Caco-2 (cell line): ENCODE measurements around the gene GNPTAB. TPM values are rescaled to one million over a fixed set of nuclear protein-coding genes. Genes with fewer than 3 reads are reported as not detected.
"Not testable (repeated sequence)": the region's sequence is repeated elsewhere in the genome, so short reads cannot be mapped to it uniquely, and the experiment has no call there.

Experiments
- BruUV-seq: library from RNA; stranded (reverse); fragments of 400-500 nt; replicated peaks from 2 replicates; lab custom pipeline; 2021; lab: Mats Ljungman, UMichigan
- CTCF ChIA-PET: fragments of 300-600 bp; sonication (Branson Sonifier 250); formaldehyde crosslinking; loops from one replicate; lab custom pipeline; 2022; ENCODE audit warnings: antibody characterized with exemption; lab: Charles Lee
- POLR2A ChIA-PET: fragments of 300-600 bp; sonication (Branson Sonifier 250); formaldehyde crosslinking; loops from one replicate; lab custom pipeline; 2022; ENCODE audit warnings: antibody characterized with exemption; lab: Charles Lee
- DNase-seq, 2 experiments: peaks; one replicate each; pipeline versions ENCODE4 v3.0.0 to v3.0.0-alpha.2; 2020 to 2022
- H3K27me3 ChIP-seq: replicated peaks from 2 replicates; pipeline ENCODE4 v1.6.0; 2011; ENCODE audit warnings: low read length; ENCODE audit not compliant: control insufficient read depth, insufficient read depth
- H3K36me3 ChIP-seq: 2 replicates; pipeline ENCODE4 v1.5.1; 2011; ENCODE audit warnings: low read length; ENCODE audit not compliant: control insufficient read depth, insufficient read depth
- H3K4me1 ChIP-seq: fragments of 250-450 bp; sonication (Bioruptor Pico); 2 replicates; pipeline ENCODE4 v1.5.1; 2020; ENCODE audit warnings: mild to moderate bottlenecking
- H3K4me3 ChIP-seq: 2 replicates; pipeline ENCODE4 v1.5.1; 2011; ENCODE audit warnings: low read depth, mild to moderate bottlenecking, control low read depth, low read length
- H3K9me3 ChIP-seq: fragments of 250-450 bp; sonication (Bioruptor Pico); 2 replicates; pipeline ENCODE4 v1.5.1; 2020; ENCODE audit warnings: mild to moderate bottlenecking, moderate library complexity
- H3K27ac Mint-ChIP-seq: one replicate; pipeline ENCODE4 v1.8.0; 2022; ENCODE audit warnings: mixed read lengths; ENCODE audit not compliant: unreplicated experiment
- H3K27me3 Mint-ChIP-seq: one replicate; pipeline ENCODE4 v1.8.0; 2022; ENCODE audit warnings: mixed read lengths; ENCODE audit not compliant: insufficient read depth, unreplicated experiment
- H3K36me3 Mint-ChIP-seq: one replicate; pipeline ENCODE4 v1.8.0; 2022; ENCODE audit warnings: mild to moderate bottlenecking, mixed read lengths; ENCODE audit not compliant: insufficient read depth, unreplicated experiment
- H3K4me1 Mint-ChIP-seq: one replicate; pipeline ENCODE4 v1.8.0; 2022; ENCODE audit warnings: low read depth, mixed read lengths; ENCODE audit not compliant: unreplicated experiment
- H3K4me3 Mint-ChIP-seq: one replicate; pipeline ENCODE4 v1.8.0; 2022; ENCODE audit warnings: mild to moderate bottlenecking, moderate library complexity, mixed read lengths; ENCODE audit not compliant: unreplicated experiment
- H3K9me3 Mint-ChIP-seq: one replicate; pipeline ENCODE4 v1.8.0; 2022; ENCODE audit warnings: mixed read lengths; ENCODE audit not compliant: unreplicated experiment
- CTCF ChIP-seq, 2 experiments: fragments of 200-600 bp in 1 of 2; IDR thresholded peaks; 1 replicate in 1 of 2; 2 replicates in 1 of 2; pipeline versions ENCODE4 v1.5.1 to v1.8.0; 2011 to 2022; ENCODE audit warnings: antibody characterized with exemption in 1 of 2, control low read depth in 1 of 2, inconsistent platforms in 1 of 2, low read depth in 1 of 2, low read length in 1 of 2, mild to moderate bottlenecking in 1 of 2, moderate library complexity in 1 of 2; ENCODE audit not compliant: insufficient read depth in 1 of 2, severe bottlenecking in 1 of 2, unreplicated experiment in 1 of 2
- intact Hi-C: fragments of 100-400 bp; cut with micrococcal nuclease; formaldehyde crosslinking; loops from one replicate; pipeline ENCODE4 v1.10.0; 2022; ENCODE audit not compliant: unreplicated experiment
- total RNA-seq: library from RNA; stranded (reverse); gene quantifications from 2 replicates; pipeline ENCODE4 v1.2.3, GENCODE V29; 2022

Gene GNPTAB
- total RNA-seq, 1 experiment from 2014 or later: 39.1 TPM

- Histone ChIP-seq H3K9me3 (no peaks in the 10 kb centered on the region), H3K4me1 (no peaks in the 10 kb centered on the region), H3K27me3 (no peaks in the 10 kb centered on the region), H3K36me3 (no peaks in the 10 kb centered on the region), H3K4me3 (peak overlapping the region; percentile 95)
- intact Hi-C loops: no loop called here
- no peak for DNase-seq
- Mint-ChIP-seq H3K27me3 (no peaks in the 10 kb centered on the region), H3K9me3 (no peaks in the 10 kb centered on the region), H3K4me3 (peak overlapping the region; percentile 96), H3K4me1 (peaks cover 2% of the 10 kb centered on the region), H3K36me3 (peaks cover 28% of the 10 kb centered on the region), H3K27ac (peak overlapping the region; percentile 84)
- ChIA-PET POLR2A (no interaction called here), CTCF (no interaction called here)
- BruUV-seq: TSS peak; percentile 89
- no peak for TF ChIP-seq CTCF (IDR thresholded peaks at IDR 0.05; ENCODE audit: insufficient read depth in 1 of 2, low read depth in 1 of 2, low read length in 1 of 2, severe bottlenecking in 1 of 2, unreplicated experiment in 1 of 2)
These were observed 45.6 kb upstream of the GNPTAB start for GRCh38 chr12:101876322-101876860.

- ChIA-PET POLR2A (no interaction called here), CTCF (no interaction called here)
- Mint-ChIP-seq H3K27me3 (no peaks in the 10 kb centered on the region), H3K27ac (no peak overlapping the region), H3K4me1 (no peaks in the 10 kb centered on the region), H3K4me3 (no peak overlapping the region), H3K9me3 (no peaks in the 10 kb centered on the region), H3K36me3 (peaks cover 19% of the 10 kb centered on the region)
- TF ChIP-seq CTCF (IDR thresholded peaks at IDR 0.05; ENCODE audit: insufficient read depth in 1 of 2, low read depth in 1 of 2, low read length in 1 of 2, severe bottlenecking in 1 of 2, unreplicated experiment in 1 of 2): no peak
- DNase-seq: no peak
- intact Hi-C loops: no loop called here
- Histone ChIP-seq H3K36me3 (no peaks in the 10 kb centered on the region), H3K9me3 (no peaks in the 10 kb centered on the region), H3K27me3 (no peaks in the 10 kb centered on the region), H3K4me3 (no peak overlapping the region), H3K4me1 (no peaks in the 10 kb centered on the region)
- BruUV-seq: no TSS peak
These were observed 44.4 kb upstream of the GNPTAB start for GRCh38 chr12:101875162-101875561.

GRCh38 chr12:101870925-101871324, 40.2 kb upstream of the GNPTAB start:
- Mint-ChIP-seq H3K4me3 (no peak overlapping the region), H3K36me3 (no peaks in the 10 kb centered on the region), H3K9me3 (no peaks in the 10 kb centered on the region), H3K27me3 (no peaks in the 10 kb centered on the region), H3K4me1 (no peaks in the 10 kb centered on the region), H3K27ac (no peak overlapping the region)
- Histone ChIP-seq H3K36me3 (no peaks in the 10 kb centered on the region), H3K27me3 (no peaks in the 10 kb centered on the region), H3K4me3 (no peak overlapping the region), H3K4me1 (no peaks in the 10 kb centered on the region), H3K9me3 (no peaks in the 10 kb centered on the region)
- TF ChIP-seq CTCF (IDR thresholded peaks at IDR 0.05; ENCODE audit: insufficient read depth in 1 of 2, low read depth in 1 of 2, low read length in 1 of 2, severe bottlenecking in 1 of 2, unreplicated experiment in 1 of 2): no peak
- no peak for DNase-seq
- ChIA-PET POLR2A (no interaction called here), CTCF (no interaction called here)
- intact Hi-C loops: no loop called here
- BruUV-seq: no TSS peak

- H3K36me3 Mint-ChIP-seq, H3K27me3 Mint-ChIP-seq, H3K36me3 ChIP-seq, intact Hi-C loops, H3K4me1 ChIP-seq, H3K9me3 ChIP-seq, POLR2A ChIA-PET, H3K4me3 Mint-ChIP-seq, CTCF ChIA-PET, H3K4me1 Mint-ChIP-seq, H3K27me3 ChIP-seq, H3K4me3 ChIP-seq, DNase-seq, H3K9me3 Mint-ChIP-seq, BruUV-seq, H3K27ac Mint-ChIP-seq: not testable (repeated sequence)
These were observed 36.9 kb upstream of the GNPTAB start for GRCh38 chr12:101867619-101868018.
